Stimulated activated CD8-positive, alpha-beta memory T cell treated with anti-CD3 and anti-CD28 coated beads, Interleukin-2, amount 100 ng/mL, for 1 hour (primary cell): ENCODE measurements around the gene DHX34.
"Not testable (repeated sequence)": the region's sequence is repeated elsewhere in the genome, so short reads cannot be mapped to it uniquely, and the experiment has no call there.

Experiments used
- DNase-seq, 2 donors: peaks; one replicate each; pipeline ENCODE4 v3.0.0-alpha.2; 2020; ENCODE audit warnings: low read depth in 2 of 2

DHX34 gene, protein sequence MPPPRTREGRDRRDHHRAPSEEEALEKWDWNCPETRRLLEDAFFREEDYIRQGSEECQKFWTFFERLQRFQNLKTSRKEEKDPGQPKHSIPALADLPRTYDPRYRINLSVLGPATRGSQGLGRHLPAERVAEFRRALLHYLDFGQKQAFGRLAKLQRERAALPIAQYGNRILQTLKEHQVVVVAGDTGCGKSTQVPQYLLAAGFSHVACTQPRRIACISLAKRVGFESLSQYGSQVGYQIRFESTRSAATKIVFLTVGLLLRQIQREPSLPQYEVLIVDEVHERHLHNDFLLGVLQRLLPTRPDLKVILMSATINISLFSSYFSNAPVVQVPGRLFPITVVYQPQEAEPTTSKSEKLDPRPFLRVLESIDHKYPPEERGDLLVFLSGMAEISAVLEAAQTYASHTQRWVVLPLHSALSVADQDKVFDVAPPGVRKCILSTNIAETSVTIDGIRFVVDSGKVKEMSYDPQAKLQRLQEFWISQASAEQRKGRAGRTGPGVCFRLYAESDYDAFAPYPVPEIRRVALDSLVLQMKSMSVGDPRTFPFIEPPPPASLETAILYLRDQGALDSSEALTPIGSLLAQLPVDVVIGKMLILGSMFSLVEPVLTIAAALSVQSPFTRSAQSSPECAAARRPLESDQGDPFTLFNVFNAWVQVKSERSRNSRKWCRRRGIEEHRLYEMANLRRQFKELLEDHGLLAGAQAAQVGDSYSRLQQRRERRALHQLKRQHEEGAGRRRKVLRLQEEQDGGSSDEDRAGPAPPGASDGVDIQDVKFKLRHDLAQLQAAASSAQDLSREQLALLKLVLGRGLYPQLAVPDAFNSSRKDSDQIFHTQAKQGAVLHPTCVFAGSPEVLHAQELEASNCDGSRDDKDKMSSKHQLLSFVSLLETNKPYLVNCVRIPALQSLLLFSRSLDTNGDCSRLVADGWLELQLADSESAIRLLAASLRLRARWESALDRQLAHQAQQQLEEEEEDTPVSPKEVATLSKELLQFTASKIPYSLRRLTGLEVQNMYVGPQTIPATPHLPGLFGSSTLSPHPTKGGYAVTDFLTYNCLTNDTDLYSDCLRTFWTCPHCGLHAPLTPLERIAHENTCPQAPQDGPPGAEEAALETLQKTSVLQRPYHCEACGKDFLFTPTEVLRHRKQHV

DNA sequence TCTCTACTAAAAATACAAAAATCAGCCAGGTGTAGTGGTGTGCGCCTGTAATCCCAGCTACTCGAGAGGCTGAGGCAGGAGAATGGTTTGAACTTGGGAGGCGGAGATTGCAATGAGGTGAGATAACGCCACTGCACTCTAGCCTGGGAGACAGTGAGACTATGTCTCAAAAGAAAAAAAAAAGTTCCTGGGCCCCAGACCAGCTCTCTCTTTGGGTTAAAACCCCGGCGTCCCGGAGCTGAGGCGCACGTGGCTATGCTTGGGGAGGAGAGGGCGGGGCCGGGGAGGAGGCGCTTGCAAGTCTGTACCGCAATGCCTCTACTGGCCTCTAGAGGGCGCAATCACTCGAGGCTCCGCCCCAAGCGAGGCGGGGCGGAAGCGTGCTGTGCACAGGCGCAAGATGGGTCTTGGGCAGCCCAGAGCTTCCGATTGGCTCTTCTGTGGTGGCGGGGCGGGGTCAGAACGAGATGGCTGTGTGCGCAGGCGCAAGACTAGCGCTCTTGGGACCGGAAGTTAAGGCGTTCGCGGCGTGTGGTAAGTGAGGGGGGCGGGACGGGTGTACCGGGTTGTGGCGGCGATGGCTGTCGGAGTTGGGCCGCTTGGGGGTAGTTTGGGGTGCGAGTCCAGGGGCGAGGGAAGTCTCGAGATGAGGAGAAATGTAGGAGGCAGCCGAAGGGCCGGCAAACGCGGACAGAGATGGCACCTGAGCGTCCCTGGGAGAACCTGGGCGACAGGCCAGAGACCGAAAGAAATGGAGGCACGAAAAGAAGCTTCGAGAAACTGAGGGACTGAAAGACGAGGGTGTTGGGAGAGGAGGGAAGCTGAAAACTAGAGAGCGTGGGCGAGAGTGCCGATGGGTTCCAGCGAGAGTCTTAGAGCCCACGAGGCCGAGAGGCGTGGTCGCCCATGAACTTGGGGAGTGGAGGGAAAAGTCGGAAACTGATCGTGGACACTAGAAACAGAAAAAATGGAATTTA, at the start of gene DHX34:
Gene DHX34, plus strand, starts transcription at position 497 of the 977 bp plus-strand sequence. CDS start 3,716 bp downstream, outside the sequence.
- peak; percentile 98 to 99 for DNase-seq

DNA sequence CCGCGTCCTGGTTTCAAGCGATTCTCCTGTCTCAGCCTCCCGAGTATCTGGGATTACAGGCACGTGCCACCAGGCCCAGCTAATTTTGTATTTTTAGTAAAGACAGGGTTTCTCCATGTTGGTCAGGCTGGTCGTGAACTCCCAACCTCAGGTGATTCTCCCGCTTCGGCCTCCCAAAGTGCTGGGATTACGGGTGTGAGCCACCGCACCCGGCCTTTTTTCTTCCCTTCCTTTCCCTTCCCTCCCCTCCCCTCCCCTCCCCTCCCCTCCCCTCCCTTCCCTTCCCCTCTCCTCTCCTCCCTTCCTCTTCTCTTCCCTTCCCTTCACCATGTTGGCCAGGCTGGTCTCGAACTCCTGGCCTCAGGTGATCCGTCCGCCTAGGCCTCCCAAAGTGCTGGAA, 48.2 kb upstream of the DHX34 start:
- DNase-seq: not testable (repeated sequence)

DNA sequence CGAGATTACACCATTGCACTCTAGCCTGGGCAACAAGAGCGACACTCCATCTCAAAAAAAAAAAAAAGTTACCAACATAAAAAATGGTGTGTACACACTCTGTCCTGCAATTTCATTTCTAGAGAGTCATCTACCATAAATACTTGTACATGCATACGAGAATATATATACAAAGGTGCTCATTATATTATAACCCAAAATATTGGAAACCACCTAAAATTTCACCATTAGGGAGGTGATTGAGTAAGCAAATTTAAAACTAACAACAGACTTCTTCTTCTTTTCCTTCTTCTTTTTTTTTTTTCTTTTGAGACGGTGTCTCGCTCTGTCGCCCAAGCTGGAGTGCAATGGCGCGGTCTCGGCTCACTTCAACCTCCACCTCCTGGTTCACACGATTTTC, 46.9 kb upstream of the DHX34 start:
- DNase-seq: no peak

DNA sequence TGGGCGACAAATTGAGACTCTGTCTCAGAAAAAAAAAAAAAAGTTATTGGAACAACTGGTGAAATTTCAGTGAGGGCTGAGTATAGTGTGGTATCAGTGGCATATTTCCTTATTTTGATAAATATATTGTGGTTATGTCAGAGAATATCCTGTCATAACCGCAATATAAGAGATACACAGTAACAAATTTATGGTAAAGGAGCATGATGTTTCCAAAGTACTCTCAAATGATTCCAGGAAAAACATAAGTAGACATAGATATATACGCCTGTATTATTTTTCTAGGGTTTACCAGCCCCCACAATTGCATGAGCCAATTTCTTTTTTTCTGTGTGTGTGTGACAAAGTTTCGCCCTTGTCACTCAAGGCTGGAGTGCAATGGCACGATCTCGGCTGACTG, 45.1 kb upstream of the DHX34 start:
- DNase-seq: no peak

DNA sequence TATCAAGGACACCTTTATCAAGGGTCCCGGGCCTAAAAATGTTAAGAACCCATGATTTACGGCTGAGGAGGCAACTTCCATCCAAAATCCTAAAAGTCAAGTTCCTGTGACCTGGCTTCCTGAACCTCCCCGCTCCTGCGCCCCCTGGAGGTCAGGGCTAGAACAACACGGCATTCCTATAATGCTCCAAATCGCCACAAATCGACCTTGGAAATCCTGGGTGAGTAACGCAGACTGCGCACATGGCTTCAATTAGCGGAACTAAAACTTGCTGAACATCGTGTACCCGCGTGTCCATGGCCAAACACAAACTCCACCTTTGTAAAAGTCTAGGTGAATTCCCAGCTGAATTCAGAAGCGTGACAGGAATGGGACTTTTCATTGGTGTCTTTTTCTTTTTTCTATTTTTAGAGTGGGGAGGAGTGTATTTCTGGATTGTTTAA, 43.8 kb upstream of the DHX34 start:
- DNase-seq: peak; percentile 19 to 43

DNA sequence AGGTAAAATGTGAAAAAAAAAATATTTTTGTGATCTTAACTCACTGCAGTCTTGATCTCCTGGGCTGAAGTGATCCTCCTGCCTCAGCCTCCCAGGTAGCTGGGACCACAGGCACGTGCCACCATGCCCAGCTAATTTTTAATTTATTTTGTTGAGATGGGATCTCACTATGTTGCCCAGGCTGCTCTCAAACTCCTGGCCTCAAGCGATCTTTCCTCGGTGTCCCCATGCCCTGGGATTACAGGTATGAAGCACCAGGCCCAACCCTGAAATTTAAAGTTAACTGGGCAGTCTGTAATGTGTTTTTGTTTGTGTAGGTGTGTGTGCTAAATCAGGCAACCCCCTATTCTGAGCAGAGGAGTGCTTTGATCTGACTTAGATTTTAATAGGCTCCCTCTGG, 42.8 kb upstream of the DHX34 start:
- DNase-seq: no peak

DNA sequence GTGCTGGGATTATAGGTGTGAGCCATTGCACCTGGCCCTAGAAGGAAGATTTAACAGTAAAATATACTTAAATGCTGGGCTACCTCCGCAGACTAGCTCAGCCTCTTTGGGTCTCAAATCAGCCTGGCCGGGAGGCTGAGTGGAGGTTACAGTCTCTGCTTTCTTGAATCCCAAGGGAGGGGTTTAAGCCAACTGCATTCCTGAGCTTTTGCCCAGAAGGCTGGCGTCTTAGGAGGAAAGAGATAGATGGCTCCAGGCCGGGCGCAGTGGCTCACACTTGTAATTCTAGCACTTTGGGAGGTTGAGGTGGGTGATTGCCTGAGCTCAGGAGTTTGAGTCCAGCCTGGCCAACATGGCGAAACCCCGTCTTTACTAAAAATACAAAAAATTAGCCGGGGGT, 40.1 kb upstream of the DHX34 start:
- no peak for DNase-seq

DNA sequence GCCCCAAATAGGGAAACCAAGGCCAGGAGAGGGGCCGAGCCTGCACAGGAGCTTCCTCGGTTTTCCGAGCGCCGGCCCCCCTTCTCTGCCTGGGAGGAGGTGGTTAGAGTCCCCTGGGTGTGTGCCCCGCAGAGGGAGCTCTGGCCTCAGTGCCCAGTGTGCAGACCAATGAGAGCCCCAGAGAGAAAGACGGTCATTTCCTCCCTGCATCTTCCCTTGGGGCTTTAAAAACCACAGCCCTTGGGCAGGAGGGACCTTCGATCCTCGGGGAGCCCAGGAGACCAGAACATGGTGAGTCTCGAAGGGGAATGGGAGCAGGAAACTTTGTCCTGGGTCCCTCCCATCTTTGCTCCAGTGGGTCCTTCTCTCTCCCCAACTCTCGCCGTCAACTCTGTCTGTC, 39.5 kb upstream of the DHX34 start, which contains the start of gene C5AR1:
Gene C5AR1, plus strand, starts transcription at position 254 of the 400 bp plus-strand sequence. Its CDS starts 35 bp downstream, at position 289.
- no peak for DNase-seq

DNA sequence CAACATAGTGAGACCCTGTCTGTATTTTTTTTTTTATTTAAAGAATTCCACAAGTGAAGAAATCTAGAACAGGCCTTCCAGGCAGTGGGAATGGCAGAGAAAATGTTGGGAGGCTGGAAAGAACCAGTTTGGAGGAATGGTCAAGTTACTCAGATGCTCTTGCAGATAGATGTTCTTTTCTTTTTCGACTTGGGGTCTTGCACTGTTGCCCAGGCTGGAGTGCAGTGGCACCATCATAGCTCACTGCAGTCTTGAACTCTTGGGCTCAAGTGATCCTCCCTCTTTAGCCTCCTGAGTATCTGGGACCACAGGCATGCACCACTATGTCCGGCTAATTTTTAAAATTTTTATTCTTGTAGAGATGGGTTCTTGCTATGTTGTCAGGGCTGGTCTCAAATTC, 38.8 kb upstream of the DHX34 start:
- no peak for DNase-seq

DNA sequence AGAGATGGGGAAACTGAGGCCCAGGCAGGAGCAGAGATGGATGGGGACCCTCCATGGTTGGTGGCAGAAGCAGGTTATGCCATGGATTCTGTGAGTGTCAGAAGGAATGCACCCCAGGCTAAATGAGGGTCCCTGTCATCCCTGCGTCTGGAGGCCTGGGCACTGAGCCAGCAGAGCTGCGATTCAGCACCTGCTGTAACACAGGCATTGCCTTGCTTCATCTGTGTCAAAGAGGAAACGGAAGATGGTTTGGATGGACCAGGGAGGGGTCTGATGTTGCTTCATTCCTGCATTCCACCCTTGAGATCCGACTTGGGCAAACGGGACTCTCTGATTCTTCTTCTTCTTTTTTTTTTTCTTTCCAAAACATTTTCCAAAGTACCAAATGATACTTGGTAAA, 38.3 kb upstream of the DHX34 start:
- DNase-seq: no peak

DNA sequence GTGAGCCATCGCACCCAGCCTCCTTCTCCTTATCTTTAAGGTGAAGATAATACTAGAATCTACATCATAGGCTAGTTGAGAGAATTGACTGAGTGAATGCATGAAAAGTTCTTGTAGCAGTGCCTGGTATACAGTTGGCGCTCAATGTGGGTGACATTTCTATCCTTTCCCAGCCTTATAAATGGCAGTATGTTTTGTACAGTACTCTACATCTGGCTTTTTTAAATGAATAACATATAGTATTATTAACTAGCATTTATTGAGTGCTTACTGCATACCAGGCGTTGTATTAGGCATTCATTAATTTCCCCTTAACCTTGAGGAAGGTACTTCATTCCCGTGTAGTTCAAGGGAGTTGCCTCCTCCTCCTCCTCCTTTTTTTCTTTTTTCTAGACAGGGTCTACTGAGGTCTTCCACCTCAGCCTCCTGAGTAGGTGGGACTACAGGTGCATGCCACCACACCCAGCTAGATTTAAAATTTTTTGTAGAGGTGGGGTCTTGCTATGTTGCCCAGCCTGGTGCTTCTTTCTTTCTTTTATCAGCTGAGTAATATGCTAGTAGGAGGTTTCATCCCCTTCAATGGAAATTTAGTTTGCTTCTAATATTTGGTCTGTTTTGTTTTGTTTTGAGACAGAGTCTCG, 36.6 kb upstream of the DHX34 start:
- DNase-seq: no peak

DNA sequence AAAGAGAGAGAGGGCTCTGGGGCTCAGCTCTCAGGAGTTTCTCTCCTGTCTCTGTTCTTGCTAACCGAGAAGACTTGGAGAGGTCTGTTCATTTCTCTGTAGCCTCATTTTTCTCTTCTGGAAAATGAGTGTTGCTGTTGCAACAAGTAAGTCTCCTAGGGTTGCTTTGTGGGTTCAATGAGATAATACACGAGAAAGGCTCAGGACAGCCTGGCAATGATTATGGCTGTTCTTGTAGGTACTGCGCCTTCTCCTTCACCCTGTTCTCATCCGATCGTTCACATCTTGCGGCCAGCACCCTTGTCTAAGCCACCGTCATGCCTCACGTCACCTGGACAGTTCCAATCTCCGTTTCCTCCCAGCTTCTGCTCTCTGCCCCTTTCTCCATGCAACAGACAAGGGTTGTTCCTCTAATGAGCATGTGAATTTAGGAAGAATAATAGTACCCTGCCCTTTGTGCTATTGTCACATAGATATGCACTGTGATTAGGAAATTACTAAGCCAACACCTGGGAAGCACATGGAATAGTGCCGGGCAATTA, 35.3 kb upstream of the DHX34 start:
- no peak for DNase-seq

DNA sequence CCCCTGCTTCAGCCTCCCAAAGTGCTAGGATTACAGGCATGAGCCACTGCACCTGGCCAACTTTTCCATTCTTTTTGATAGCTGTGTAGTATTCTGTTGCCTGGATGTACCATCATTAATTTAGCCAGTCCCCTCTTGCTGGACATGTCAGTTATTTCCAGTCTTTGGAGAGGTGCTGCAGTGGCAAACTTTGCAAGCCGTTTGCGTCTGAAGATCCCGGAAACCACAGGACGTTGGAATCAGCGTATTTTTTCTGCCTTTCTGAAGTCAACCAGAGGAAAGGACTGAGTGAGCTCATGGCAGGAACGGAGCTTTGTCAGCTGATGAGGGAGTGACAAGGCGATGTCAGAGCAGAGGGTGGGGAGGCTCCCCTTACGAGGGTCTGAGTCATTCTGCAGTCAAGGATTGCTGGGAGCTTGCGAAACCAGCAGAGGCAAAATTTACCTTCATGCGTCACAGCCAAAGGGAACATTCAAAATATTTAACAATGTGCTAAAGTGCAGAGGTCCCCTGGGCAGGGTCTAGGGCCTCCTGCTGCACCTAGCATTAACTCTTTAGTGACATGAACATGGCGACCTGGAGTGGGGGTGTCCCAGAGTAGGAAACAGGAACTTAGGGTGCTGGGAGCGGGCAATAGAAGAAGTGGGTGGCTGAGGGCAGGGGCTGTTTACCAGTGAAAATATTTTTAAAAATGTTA, 33.8 kb upstream of the DHX34 start:
- no peak for DNase-seq

DNA sequence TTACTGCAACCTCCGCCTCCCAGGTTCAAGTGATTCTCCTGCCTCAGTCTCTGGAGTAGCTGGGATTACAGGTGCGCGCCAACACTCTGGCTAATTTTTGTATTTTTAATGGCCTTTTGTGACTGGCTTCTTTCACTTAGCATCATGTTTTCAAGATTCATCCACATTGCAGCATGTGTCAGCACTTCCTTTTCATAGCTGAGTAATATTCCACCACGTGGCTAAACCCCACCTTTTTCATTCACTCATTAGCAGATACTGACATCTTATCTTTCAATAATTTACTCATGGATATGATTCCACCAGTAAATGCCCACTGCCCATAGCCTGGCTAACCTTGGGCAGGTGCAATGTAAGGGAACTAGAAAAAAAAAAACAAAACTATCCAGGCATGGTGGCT, 32.6 kb upstream of the DHX34 start:
- no peak for DNase-seq

DNA sequence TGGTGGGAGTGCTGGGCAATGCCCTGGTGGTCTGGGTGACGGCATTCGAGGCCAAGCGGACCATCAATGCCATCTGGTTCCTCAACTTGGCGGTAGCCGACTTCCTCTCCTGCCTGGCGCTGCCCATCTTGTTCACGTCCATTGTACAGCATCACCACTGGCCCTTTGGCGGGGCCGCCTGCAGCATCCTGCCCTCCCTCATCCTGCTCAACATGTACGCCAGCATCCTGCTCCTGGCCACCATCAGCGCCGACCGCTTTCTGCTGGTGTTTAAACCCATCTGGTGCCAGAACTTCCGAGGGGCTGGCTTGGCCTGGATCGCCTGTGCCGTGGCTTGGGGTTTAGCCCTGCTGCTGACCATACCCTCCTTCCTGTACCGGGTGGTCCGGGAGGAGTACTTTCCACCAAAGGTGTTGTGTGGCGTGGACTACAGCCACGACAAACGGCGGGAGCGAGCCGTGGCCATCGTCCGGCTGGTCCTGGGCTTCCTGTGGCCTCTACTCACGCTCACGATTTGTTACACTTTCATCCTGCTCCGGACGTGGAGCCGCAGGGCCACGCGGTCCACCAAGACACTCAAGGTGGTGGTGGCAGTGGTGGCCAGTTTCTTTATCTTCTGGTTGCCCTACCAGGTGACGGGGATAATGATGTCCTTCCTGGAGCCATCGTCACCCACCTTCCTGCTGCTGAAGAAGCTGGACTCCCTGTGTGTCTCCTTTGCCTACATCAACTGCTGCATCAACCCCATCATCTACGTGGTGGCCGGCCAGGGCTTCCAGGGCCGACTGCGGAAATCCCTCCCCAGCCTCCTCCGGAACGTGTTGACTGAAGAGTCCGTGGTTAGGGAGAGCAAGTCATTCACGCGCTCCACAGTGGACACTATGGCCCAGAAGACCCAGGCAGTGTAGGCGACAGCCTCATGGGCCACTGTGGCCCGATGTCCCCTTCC, 28.9 kb upstream of the DHX34 start:
- DNase-seq: no peak

DNA sequence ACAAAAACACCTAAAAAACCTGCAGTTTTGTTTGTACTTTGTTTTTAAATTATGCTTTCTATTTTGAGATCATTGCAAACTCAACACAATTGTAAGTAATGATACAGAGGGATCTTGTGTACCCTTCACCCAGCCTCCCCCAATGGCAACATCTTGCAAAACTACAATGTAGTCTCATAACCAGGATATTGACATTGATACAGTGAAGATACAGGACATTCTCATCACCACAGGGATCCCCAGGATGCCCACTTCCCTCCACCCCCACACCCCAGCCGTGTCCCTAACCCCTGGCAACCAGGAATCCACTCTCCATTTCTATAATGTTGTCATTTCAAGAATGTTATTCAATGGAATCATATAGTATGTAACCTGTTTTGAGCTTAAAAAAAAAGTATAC, 27.5 kb upstream of the DHX34 start:
- DNase-seq: no peak

DNA sequence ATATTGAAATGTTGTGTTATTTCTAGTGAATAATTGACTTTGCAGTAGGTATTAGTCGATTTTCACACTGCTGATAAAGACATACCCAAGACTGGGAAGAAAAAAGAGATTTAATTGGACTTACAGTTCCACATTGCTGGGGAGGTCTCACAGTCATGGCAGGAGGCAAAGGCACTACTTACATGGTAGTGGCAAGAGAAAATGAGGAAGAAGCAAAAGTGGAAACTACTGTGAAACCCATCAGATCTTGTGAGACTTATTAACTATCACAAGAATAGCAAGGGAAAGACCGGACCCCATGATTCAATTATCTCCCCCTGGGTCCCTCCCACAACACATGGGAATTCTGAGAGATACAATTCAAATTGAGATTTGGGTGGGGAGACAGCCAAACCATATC, 27.1 kb upstream of the DHX34 start:
- DNase-seq: no peak

DNA sequence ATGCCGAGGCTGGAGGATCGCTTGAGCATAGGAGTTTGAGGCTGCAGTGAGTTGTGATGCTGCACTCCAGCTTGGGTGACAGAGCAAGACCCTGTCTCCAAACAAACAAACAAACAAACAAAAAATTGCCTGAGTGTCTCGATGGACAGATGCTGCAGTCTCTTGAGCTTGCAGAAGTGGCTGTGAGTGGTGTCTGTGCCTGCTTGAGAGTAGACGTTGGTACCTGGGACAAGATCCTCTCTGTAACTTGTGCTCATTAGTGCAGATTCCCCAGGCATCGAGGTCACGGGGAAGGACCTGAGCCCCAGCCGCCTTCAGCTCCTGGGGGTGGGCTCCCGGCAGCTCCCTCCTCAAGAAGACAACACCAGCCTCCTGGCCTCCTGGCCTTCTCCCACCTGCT, 25.7 kb upstream of the DHX34 start:
- DNase-seq: no peak
